Skeletal muscle satellite cell (primary cell): ENCODE results near the gene SSC5D.

ENCODE experiments used
- H3K27me3 ChIP-seq: 2 replicates; pipeline ENCODE4 v1.7.0; 2013; ENCODE audit warnings: low read length; ENCODE audit not compliant: control insufficient read depth, insufficient read depth
- H3K36me3 ChIP-seq: 2 replicates; pipeline ENCODE4 v1.7.0; 2013; ENCODE audit warnings: mild to moderate bottlenecking, control low read depth, low read length; ENCODE audit not compliant: insufficient read depth
- H3K4me1 ChIP-seq: 2 replicates; pipeline ENCODE4 v1.7.0; 2013; ENCODE audit warnings: low read length; ENCODE audit not compliant: control insufficient read depth, insufficient read depth
- H3K4me2 ChIP-seq: 2 replicates; pipeline ENCODE4 v1.7.0; 2013; ENCODE audit warnings: mild to moderate bottlenecking, low read length
- H3K4me3 ChIP-seq: 2 replicates; pipeline ENCODE4 v1.7.0; 2013; ENCODE audit warnings: low read length
- H3K9ac ChIP-seq: 2 replicates; pipeline ENCODE4 v1.7.0; 2013; ENCODE audit warnings: mild to moderate bottlenecking, low read depth, low read length, moderate library complexity
- H3K9me3 ChIP-seq: replicated peaks from 2 replicates; pipeline ENCODE4 v1.7.0; 2013; ENCODE audit warnings: mild to moderate bottlenecking, control low read depth, low read length

The SSC5D gene

GRCh38 chr19:55485439-55486011 lies 2.7 kb upstream of the SSC5D start:
- H3K27me3 ChIP-seq, result no peaks in the 10 kb centered on the region
- peaks cover 10% of the 10 kb centered on the region for H3K36me3 ChIP-seq
- peaks cover 50% of the 10 kb centered on the region for H3K4me1 ChIP-seq
- peak overlapping the region; percentile 95 for H3K4me2 ChIP-seq
- H3K9me3 ChIP-seq, result no peaks in the 10 kb centered on the region
- peak overlapping the region; percentile 83 for H3K9ac ChIP-seq
- peak overlapping the region; percentile 78 for H3K4me3 ChIP-seq

DNA sequence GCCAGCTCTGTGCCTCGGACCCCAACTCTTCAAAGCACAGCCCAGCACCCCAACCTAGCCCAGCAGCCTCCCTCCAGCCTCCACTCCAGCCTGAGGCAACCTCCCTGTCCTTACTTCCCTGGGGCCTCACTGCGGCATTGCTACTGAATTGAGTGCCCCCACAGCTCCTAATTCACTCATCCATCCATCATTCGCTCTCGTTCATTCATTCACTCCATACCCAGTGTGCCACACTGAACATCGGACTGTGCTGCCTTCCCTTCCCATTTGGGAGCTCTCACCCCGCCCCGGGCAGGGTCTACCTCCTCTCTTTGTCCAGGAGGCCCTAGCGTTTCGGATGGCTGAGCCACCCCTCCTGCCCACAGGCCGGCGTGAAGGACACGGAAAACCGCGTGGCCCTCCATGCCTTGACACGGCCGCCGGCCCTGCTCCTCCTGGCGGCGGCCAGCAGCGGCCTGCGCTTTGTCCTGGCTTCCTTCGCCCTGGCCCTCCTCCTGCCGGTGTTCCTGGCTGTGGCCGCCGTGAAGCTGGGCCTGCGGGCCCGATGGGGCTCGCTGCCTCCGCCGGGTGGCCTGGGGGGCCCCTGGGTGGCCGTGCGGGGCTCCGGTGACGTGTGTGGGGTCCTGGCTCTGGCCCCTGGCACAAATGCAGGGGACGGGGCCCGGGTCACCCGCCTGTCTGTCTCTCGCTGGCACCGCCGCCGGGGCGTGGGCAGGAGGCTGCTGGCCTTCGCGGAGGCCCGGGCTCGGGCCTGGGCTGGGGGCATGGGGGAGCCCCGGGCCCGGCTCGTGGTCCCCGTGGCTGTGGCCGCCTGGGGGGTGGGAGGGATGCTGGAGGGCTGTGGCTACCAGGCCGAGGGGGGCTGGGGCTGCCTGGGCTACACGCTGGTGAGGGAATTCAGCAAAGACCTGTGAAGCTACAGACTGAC lies 1.9 kb upstream of the SSC5D start:
- H3K4me2 ChIP-seq, result peak overlapping the region; percentile 95
- peaks cover 50% of the 10 kb centered on the region for H3K4me1 ChIP-seq
- peaks cover 8% of the 10 kb centered on the region for H3K36me3 ChIP-seq
- peak overlapping the region; percentile 83 for H3K9ac ChIP-seq
- H3K9me3 ChIP-seq, result no peaks in the 10 kb centered on the region
- no peaks in the 10 kb centered on the region for H3K27me3 ChIP-seq
- peak overlapping the region; percentile 78 for H3K4me3 ChIP-seq

DNA sequence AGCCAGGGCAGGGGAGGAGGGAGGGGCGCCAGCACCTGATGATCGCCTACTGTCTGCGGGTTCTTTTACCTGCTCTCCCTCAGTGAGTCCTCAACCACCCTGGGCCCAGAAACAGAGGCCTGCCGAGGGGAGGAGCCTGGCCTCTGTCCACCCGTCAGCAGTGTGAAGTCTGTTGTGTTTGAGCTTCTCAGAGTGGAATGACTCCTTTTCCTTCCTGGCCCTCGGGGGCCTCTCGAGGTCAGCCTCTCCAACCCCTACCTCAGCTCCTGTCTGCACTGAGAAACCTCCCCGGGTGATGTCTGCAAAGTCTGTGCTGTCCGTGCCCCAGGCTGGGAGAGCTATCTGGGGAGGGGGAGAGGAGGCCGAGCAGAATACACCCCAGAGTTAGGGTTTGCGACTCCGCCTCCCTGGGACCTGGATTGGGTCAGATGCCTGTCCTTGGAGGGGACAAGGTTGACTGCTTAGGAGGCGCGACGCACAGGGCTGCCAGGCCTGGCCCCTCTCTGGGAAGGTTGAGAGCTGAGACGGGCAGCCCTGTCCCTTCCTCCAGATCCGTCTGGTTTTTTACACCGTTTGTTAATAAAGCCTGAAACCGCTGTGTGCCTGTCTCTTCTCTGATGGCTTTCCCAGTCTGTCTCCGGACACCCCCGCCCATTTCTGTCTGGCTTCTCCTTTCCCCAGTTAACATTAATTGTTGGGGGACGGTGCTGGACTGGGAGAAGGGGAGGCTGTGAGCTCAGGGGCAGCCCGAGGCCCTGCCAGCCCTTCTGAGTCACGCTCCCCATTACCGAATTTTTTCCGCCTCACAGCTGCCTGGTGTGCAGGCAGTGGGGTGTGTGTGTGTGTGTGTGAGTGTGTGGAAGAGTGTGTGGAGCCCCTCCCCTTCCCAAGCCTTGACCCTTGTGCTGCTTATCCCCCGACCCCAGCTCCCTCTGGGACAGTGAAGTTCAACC lies 989 bp upstream of the SSC5D start:
- H3K4me1 ChIP-seq, result peaks cover 50% of the 10 kb centered on the region

GRCh38 chr19:55488986-55489710 lies 912 bp downstream of the SSC5D start:
- H3K4me2 ChIP-seq, result peak overlapping the region; percentile 72
- H3K4me1 ChIP-seq, result peaks cover 49% of the 10 kb centered on the region
- no peaks in the 10 kb centered on the region for H3K36me3 ChIP-seq
- no peak overlapping the region for H3K9ac ChIP-seq
- H3K9me3 ChIP-seq, result no peaks in the 10 kb centered on the region
- H3K4me3 ChIP-seq, result no peak overlapping the region
- H3K27me3 ChIP-seq, result peaks cover 5% of the 10 kb centered on the region

More for the DNA sequence above, 989 bp upstream of the SSC5D start:
- Histone ChIP-seq H3K36me3 (peaks cover 6% of the 10 kb centered on the region), H3K27me3 (peaks cover 5% of the 10 kb centered on the region), H3K9me3 (no peaks in the 10 kb centered on the region), H3K4me2 (peak overlapping the region; percentile 95), H3K4me3 (peak overlapping the region; percentile 78), H3K9ac (peak overlapping the region; percentile 83)

DNA sequence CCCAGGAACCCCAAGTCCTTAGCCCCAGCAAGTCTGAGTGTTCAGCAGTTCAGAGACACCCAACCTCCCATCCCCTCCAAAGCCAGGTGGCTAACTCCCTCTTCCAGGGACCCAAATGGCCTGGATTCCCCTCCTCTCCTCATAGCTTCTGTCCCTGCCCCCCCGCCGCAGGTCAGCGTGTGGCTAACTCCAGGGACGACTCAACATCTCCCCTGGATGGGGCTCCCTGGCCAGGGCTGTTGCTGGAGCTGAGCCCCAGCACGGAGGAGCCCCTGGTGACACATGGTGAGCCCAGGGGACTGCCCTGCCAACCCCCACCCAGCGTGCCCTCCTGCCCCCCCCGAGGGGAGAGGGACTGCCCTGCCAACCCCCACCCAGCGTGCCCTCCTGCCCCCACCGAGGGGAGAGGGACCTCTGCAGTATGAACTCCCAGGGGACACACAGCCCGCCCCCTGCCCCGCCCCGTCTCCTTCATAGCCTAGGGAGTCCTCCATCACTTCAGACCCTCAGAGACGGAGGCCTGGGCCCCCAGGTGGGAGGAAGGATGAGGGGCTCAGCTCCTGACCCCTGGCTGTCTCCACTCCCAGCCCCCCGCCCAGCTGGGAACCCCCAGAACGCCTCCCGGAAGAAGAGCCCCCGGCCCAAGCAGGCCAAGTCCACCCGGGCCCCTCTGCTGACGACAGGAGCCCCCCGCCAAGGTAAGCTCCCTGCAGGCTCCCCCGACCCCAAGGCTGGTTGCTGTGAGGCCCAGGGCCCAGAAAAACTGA lies 1.7 kb downstream of the SSC5D start:
- H3K4me1 ChIP-seq, result peaks cover 42% of the 10 kb centered on the region
- H3K27me3 ChIP-seq, result peaks cover 5% of the 10 kb centered on the region
- no peak overlapping the region for H3K4me3 ChIP-seq
- no peaks in the 10 kb centered on the region for H3K9me3 ChIP-seq
- no peak overlapping the region for H3K9ac ChIP-seq
- no peaks in the 10 kb centered on the region for H3K36me3 ChIP-seq
- H3K4me2 ChIP-seq, result peak overlapping the region; percentile 72

DNA sequence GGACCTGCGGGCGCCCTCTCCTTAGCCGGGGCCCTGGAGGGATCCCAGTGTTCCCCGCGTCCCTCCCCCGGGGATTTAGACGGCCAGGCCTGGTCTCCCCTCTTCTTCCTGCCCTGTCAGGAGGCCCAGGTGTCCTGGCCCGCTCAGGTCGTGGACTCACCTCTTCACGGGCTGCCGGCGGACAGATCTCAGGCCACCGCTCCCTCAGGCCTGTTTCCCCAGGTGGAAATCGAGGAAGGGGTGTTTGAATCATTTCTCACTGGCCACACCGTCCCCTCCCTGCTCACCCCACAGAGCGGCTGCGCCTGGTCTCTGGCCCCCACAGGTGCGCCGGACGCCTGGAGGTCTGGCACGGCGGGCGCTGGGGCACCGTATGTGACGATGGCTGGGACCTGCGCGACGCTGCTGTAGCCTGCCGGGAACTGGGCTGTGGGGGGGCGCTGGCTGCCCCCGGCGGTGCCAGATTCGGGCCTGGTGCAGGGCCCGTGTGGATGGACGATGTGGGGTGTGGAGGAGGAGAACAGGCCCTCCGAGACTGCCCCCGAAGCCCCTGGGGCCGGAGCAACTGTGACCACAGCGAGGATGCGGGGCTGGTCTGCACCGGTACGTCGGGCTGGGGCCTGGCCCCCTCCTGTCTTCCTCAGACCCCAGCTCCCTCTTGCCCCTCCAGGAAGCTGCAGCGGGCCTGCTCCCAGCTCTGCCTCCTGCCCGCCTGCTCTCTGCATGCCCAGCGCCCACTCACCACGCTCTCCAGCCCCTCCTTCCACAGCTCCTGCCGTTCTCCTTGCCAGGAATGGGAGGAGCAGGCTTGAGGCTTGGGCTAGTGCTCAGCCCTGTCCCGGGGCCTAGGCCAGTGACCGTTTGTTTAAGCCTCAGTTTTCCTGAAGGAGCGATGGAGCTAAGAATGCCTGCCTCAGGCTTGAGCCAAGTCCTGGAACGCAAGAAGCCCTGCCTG lies 2.5 kb downstream of the SSC5D start:
- Histone ChIP-seq H3K4me1 (peaks cover 37% of the 10 kb centered on the region), H3K9me3 (no peaks in the 10 kb centered on the region), H3K27me3 (peaks cover 5% of the 10 kb centered on the region), H3K36me3 (no peaks in the 10 kb centered on the region), H3K4me3 (no peak overlapping the region), H3K4me2 (no peak overlapping the region), H3K9ac (no peak overlapping the region)

GRCh38 chr19:55491546-55492360 lies 3.5 kb downstream of the SSC5D start:
- Histone ChIP-seq H3K9ac (no peak overlapping the region), H3K4me3 (no peak overlapping the region), H3K36me3 (no peaks in the 10 kb centered on the region), H3K9me3 (no peaks in the 10 kb centered on the region), H3K27me3 (peaks cover 5% of the 10 kb centered on the region), H3K4me1 (peaks cover 27% of the 10 kb centered on the region), H3K4me2 (no peak overlapping the region)

DNA sequence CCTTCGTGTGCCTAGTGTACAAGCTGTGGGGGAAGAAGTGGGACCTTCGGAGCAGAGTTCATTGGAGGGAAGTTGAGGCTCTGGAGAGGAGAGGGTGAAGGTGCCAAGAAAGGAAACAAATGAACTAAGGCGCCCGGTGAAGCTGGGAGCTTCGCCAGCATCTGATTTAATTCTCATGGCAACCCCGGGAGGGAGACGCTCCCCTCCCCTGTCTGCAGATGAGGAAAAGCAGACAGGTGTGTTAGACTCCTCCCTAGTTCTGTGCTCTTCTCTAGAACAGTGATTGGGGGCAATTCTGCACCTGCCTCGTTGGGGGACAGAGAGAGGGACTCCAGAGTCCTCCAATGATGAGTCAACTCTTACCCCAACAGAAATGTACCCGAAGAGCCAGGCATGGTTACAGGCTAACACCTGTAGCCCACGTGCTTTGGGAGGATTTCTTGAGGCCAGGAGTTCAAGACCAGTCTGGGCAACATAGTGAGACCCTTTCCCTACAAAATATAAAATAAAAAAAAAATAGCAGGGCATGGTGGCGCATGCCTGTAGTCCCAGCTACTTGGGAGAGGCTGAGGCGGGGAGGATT lies 4.2 kb downstream of the SSC5D start:
- H3K36me3 ChIP-seq, result no peaks in the 10 kb centered on the region
- peaks cover 5% of the 10 kb centered on the region for H3K27me3 ChIP-seq
- no peaks in the 10 kb centered on the region for H3K9me3 ChIP-seq
- no peak overlapping the region for H3K4me2 ChIP-seq
- no peak overlapping the region for H3K4me3 ChIP-seq
- no peak overlapping the region for H3K9ac ChIP-seq
- peaks cover 20% of the 10 kb centered on the region for H3K4me1 ChIP-seq
